Suprapubic skin (tissue), 4 donors: ENCODE measurements around the gene CCSER1. TPM values are rescaled to one million over a fixed set of nuclear protein-coding genes. Genes with fewer than 3 reads are reported as not detected.
"Not testable (repeated sequence)": the region's sequence is repeated elsewhere in the genome, so short reads cannot be mapped to it uniquely, and the experiment has no call there.

Experiments used
- DNase-seq, 2 donors: peaks; one replicate each; pipeline ENCODE4 v3.0.0-alpha.2; 2019; ENCODE audit warnings: low spot score in 2 of 2
- H3K27ac ChIP-seq: fragments of 200-600 bp; sonication (generic); one replicate; pipeline ENCODE4 v1.5.1; 2019
- H3K27me3 ChIP-seq: fragments of 200-600 bp; sonication (generic); one replicate; pipeline ENCODE4 v1.5.1; 2019
- H3K36me3 ChIP-seq: fragments of 200-600 bp; sonication (generic); one replicate; pipeline ENCODE4 v1.5.1; 2019
- H3K4me1 ChIP-seq: fragments of 200-600 bp; sonication (generic); one replicate; pipeline ENCODE4 v1.5.1; 2019
- H3K4me3 ChIP-seq: fragments of 200-600 bp; sonication (generic); one replicate; pipeline ENCODE4 v1.5.1; 2019; ENCODE audit warnings: mild to moderate bottlenecking
- H3K9me3 ChIP-seq: fragments of 200-600 bp; sonication (generic); one replicate; pipeline ENCODE4 v1.5.1; 2019
- EP300 ChIP-seq: sonication (generic); formaldehyde crosslinking; IDR thresholded peaks from one replicate; pipeline ENCODE4 v1.6.1; 2017; ENCODE audit warnings: antibody characterized with exemption
- POLR2A ChIP-seq, 2 donors: fragments of 450-650 bp; IDR thresholded peaks; one replicate each; pipeline ENCODE4 v1.6.1; 2017; ENCODE audit warnings: antibody characterized with exemption in 2 of 2, mild to moderate bottlenecking in 2 of 2, moderate library complexity in 2 of 2
- POLR2AphosphoS5 ChIP-seq, 3 donors: sonication (generic); formaldehyde crosslinking; IDR thresholded peaks; one replicate each; pipeline ENCODE4 v1.6.1; 2017; ENCODE audit warnings: antibody characterized with exemption in 3 of 3
- WGBS: methylation state at CpG from one replicate; pipeline ENCODE4 v1.1.5; 2018; 5-methylcytosine and 5-hydroxymethylcytosine counted together
- total RNA-seq, 4 donors: library from RNA; depleted of rRNA; stranded (reverse); fragments of >200 nt; gene quantifications; one replicate each; pipeline ENCODE4 v1.1.0, GENCODE V29; 2016
- TF ChIP-seq, protein P1 (sequence below), 2 donors: fragments of 200-600 bp in 1 of 2; fragments of 450-650 bp in 1 of 2; sonication (generic) in 1 of 2; IDR thresholded peaks; one replicate each; pipeline ENCODE4 v1.5.1; 2016 to 2019; ENCODE audit warnings: antibody characterized with exemption in 2 of 2, mild to moderate bottlenecking in 1 of 2, moderate library complexity in 1 of 2

CCSER1 gene
- total RNA-seq, 4 donors from 2014 or later: 6.7 to 39.5 (median 11.8) TPM

DNA sequence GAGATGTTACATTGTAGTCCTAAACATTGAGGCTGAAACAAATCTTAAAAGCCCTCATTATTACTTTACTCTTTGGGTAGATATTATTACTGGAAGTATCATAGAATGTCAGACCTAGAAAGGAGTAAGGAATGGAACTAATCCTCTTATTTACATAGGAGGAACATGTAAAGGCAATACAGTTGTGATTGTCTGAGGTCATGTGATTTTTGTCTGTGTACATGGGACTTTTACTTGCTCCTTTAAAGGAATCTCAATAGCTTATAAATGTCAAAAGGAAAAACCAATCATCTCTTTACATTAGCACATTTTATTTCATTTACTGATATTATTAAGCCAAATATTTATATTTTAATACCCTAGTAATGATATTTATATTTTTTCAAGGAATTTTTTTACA is 568.2 kb downstream of the CCSER1 start:
- Histone ChIP-seq H3K4me1 (no peaks in the 10 kb centered on the region), H3K27me3 (no peaks in the 10 kb centered on the region), H3K36me3 (no peaks in the 10 kb centered on the region), H3K4me3 (no peak overlapping the region), H3K9me3 (no peaks in the 10 kb centered on the region), H3K27ac (no peak overlapping the region)
- TF ChIP-seq POLR2A (IDR thresholded peaks at IDR 0.05): no peak
- TF ChIP-seq, protein P1, sequence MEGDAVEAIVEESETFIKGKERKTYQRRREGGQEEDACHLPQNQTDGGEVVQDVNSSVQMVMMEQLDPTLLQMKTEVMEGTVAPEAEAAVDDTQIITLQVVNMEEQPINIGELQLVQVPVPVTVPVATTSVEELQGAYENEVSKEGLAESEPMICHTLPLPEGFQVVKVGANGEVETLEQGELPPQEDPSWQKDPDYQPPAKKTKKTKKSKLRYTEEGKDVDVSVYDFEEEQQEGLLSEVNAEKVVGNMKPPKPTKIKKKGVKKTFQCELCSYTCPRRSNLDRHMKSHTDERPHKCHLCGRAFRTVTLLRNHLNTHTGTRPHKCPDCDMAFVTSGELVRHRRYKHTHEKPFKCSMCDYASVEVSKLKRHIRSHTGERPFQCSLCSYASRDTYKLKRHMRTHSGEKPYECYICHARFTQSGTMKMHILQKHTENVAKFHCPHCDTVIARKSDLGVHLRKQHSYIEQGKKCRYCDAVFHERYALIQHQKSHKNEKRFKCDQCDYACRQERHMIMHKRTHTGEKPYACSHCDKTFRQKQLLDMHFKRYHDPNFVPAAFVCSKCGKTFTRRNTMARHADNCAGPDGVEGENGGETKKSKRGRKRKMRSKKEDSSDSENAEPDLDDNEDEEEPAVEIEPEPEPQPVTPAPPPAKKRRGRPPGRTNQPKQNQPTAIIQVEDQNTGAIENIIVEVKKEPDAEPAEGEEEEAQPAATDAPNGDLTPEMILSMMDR (IDR thresholded peaks at IDR 0.05): no peak
- TF ChIP-seq EP300: no peak
- DNase-seq: no peak

DNA sequence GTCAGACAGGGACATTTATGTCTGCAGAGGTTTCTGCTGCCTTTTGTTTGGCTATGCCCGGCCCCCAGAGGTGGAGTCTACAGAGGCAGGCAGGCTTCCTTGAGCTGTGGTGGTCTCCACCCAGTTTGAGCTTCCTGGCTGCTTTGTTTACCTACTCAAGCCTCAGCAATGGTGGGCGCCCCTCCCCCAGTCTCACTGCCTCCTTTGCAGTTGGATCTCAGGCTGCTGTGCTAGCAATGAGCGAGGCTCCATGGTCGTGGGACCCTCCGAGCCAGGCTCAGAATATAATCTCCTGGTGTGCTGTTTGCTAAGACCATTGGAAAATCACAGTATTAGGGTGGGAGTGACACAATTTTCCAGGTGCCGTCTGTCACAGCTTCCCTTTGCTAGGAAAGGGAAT is 578.3 kb downstream of the CCSER1 start:
- not testable (repeated sequence) for H3K4me3 ChIP-seq, DNase-seq, H3K36me3 ChIP-seq, H3K4me1 ChIP-seq, H3K27me3 ChIP-seq, H3K27ac ChIP-seq, H3K9me3 ChIP-seq
- WGBS: 93% methylated on average over 5 of the region's 6 CpGs

DNA sequence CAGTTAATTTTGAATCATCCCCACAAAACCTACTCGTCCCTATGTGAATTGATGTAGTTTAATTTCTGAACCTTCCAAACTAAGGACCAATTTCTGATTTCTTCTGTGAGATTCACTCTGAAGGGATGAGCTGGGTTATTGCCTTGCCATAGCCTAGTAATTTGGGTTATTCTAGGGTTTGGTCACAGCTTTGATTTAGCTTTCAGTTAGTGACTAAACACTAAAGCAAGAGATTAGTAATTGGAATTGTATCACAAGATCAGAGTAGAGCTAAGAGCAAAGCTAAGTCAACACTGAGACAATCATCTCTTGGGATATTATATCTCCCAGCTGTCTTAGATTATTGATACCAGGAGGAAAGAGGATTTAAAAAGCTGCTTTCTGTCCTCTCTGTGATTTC is 588.0 kb downstream of the CCSER1 start:
- Histone ChIP-seq H3K27ac (no peak overlapping the region), H3K9me3 (no peaks in the 10 kb centered on the region), H3K4me1 (no peaks in the 10 kb centered on the region), H3K4me3 (no peak overlapping the region), H3K36me3 (no peaks in the 10 kb centered on the region), H3K27me3 (no peaks in the 10 kb centered on the region)
- 83% methylated on average over 1 of the region's 1 CpG for WGBS
- TF ChIP-seq POLR2A (IDR thresholded peaks at IDR 0.05) (no peak), EP300 (no peak), POLR2AphosphoS5 (IDR thresholded peaks at IDR 0.05) (no peak)
- TF ChIP-seq, protein P1 (IDR thresholded peaks at IDR 0.05): no peak
- no peak for DNase-seq

DNA sequence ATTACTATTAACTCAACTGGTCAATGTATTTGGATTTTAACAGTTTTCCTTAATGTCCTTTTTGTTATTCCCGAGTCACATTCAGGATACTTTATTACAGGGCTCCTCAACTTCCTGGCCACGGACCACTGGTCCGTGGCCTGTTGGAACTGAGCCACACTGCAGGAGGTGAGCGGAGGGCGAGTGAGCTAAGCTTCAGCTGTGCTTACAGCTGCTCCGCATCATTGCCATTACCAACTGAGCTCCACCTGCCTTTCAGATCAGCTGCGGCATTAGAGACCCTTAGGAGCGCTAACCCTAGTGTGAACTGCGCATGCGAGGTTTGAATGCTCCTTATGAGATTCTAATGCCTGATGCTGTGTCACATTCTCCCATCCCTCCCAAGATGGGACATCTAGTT is 591.7 kb downstream of the CCSER1 start:
- WGBS: 96% methylated on average over 10 of the region's 10 CpGs
- Histone ChIP-seq H3K4me1 (no peaks in the 10 kb centered on the region), H3K4me3 (no peak overlapping the region), H3K27me3 (no peaks in the 10 kb centered on the region), H3K27ac (no peak overlapping the region), H3K36me3 (no peaks in the 10 kb centered on the region), H3K9me3 (no peaks in the 10 kb centered on the region)
- no peak for TF ChIP-seq EP300
- TF ChIP-seq POLR2A (IDR thresholded peaks at IDR 0.05): no peak
- TF ChIP-seq, protein P1 (IDR thresholded peaks at IDR 0.05): no peak
- TF ChIP-seq POLR2AphosphoS5 (IDR thresholded peaks at IDR 0.05): no peak
- no peak for DNase-seq

DNA sequence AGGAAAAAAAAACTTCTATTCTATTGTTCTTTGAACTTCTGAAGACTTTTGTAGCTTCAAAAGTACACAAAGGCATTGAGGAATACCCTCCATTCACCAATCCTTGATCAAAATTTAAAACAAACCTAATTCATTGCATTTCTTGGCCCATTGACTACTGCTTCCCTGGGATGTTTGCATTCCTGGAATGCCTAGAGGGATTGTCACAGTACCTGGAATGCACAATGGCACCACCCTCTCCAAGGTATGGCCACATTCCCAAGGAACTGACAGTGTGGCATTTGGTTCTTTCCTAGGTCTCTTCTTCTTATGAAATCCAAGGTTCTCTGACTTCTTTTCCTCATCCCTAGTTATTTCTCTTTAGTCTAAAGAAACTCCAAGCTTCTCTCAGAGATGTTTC is 600.7 kb downstream of the CCSER1 start:
- no peaks in the 10 kb centered on the region for H3K27me3 ChIP-seq
- H3K4me3 ChIP-seq: no peak overlapping the region
- H3K27ac ChIP-seq: no peak overlapping the region
- TF ChIP-seq POLR2AphosphoS5 (IDR thresholded peaks at IDR 0.05) (no peak), POLR2A (IDR thresholded peaks at IDR 0.05) (no peak), EP300 (no peak)
- TF ChIP-seq, protein P1 (IDR thresholded peaks at IDR 0.05): no peak
- H3K36me3 ChIP-seq: no peaks in the 10 kb centered on the region
- no peaks in the 10 kb centered on the region for H3K9me3 ChIP-seq
- no peaks in the 10 kb centered on the region for H3K4me1 ChIP-seq
- no peak for DNase-seq

DNA sequence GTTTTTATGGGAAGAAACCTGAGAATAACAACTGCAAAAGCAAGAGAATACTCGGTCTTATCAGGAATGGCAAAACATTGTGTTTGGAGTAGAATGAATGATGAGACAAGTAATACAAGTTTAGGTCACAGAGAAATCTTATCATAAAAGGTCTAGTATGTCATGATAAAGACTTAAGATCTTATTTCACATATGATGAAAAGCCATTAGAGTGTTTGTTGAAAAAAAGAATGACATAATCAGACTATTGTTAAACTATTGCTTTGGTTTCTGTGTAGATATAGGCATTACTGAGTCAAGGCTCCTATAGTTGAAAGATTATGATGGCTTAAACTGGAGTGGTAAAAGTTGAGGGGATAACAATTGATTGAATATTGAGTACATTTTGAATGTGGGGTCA is 603.6 kb downstream of the CCSER1 start:
- no peaks in the 10 kb centered on the region for H3K36me3 ChIP-seq
- DNase-seq: no peak
- no peaks in the 10 kb centered on the region for H3K4me1 ChIP-seq
- no peak overlapping the region for H3K27ac ChIP-seq
- H3K9me3 ChIP-seq: no peaks in the 10 kb centered on the region
- TF ChIP-seq POLR2A (IDR thresholded peaks at IDR 0.05): no peak
- no peak for TF ChIP-seq EP300
- WGBS: 92% methylated on average over 1 of the region's 1 CpG
- H3K27me3 ChIP-seq: no peaks in the 10 kb centered on the region
- H3K4me3 ChIP-seq: no peak overlapping the region
